Posterior vena cava (tissue), 2 donors: ENCODE results near the gene PPP2R5C. TPM values are rescaled to one million over a fixed set of nuclear protein-coding genes. Genes with fewer than 3 reads are reported as not detected.

Source experiments
- DNase-seq: peaks from one replicate; pipeline ENCODE4 v3.0.0-alpha.2; 2020; ENCODE audit warnings: low spot score
- intact Hi-C, 2 donors: fragments of 100-400 bp; cut with DNase I; formaldehyde crosslinking; loops; one replicate each; pipeline versions ENCODE4 v1.14.1 to v1.14.2; 2022 to 2023
- total RNA-seq, 2 donors: library from RNA; stranded (reverse); fragmentation: NEBNext Ultra II Directional; extraction: Animal tissue kit (Norgen Biotek cat#: 25700); gene quantifications; one replicate each; pipeline ENCODE4 v1.2.1, GENCODE V29; 2021
- donor health status: DM: yes; HTN: yes; CAD: no.
- donor health status: DM: yes; HTN: yes; CAD: no.

Gene PPP2R5C
- total RNA-seq, 2 donors from 2014 or later = 132 to 135 TPM

- peak; percentile 100 for DNase-seq
- intact Hi-C loops = no loop called here
Observed at GRCh38 chr14:101947904-101948665, 186.6 kb downstream of the PPP2R5C start.

- peak; percentile 83 for DNase-seq
- intact Hi-C loops = no loop called here
Observed at GRCh38 chr14:101948666-101949216, 187.2 kb downstream of the PPP2R5C start.

- no peak for DNase-seq
- intact Hi-C loops = loop anchor here in 1 of 2 donors (10.0 kb wide), 1 partner anchor 145 kb away; no protein-coding TSS in a partner anchor
Observed at GRCh38 chr14:101950100-101950499, 188.6 kb downstream of the PPP2R5C start.

GRCh38 chr14:101950516-101951215, 189.2 kb downstream of the PPP2R5C start:
- intact Hi-C loops = loop anchor here in 1 of 2 donors (10.0 kb wide), 1 partner anchor 144 kb away; no protein-coding TSS in a partner anchor
- peak; percentile 45 for DNase-seq

- intact Hi-C loops = loop anchor here in 1 of 2 donors (10.0 kb wide), 1 partner anchor 142 kb away; no protein-coding TSS in a partner anchor
- DNase-seq = peak; percentile 56
Observed at GRCh38 chr14:101953151-101953550, 191.6 kb downstream of the PPP2R5C start.

- intact Hi-C loops = loop anchor here in 1 of 2 donors (10.0 kb wide), 1 partner anchor 140 kb away; no protein-coding TSS in a partner anchor
- DNase-seq = peak; percentile 55
Observed at GRCh38 chr14:101954501-101954900, 193.0 kb downstream of the PPP2R5C start.

- intact Hi-C loops = loop anchor here in 1 of 2 donors (10.0 kb wide), 1 partner anchor 139 kb away; no protein-coding TSS in a partner anchor
- DNase-seq = peak; percentile 73
Observed at GRCh38 chr14:101955695-101956161, 194.2 kb downstream of the PPP2R5C start.

GRCh38 chr14:101956179-101956885, 194.8 kb downstream of the PPP2R5C start:
- DNase-seq = peak; percentile 55

GRCh38 chr14:101957406-101958234, 196.1 kb downstream of the PPP2R5C start:
- peak; percentile 51 for DNase-seq
- intact Hi-C loops = loop anchor here in 1 of 2 donors (10.0 kb wide), 1 partner anchor 137 kb away; no protein-coding TSS in a partner anchor

More at GRCh38 chr14:101956179-101956885, 194.8 kb downstream of the PPP2R5C start:
- intact Hi-C loops = loop anchor here in 1 of 2 donors (10.0 kb wide), 1 partner anchor 138 kb away; no protein-coding TSS in a partner anchor

GRCh38 chr14:101958418-101959180, 197.1 kb downstream of the PPP2R5C start:
- DNase-seq = peak; percentile 84
- intact Hi-C loops = loop anchor here in 1 of 2 donors (10.0 kb wide), 1 partner anchor 136 kb away; no protein-coding TSS in a partner anchor

- no peak for DNase-seq
Observed at GRCh38 chr14:101959277-101959676, 197.8 kb downstream of the PPP2R5C start.

GRCh38 chr14:101960225-101960624, 198.7 kb downstream of the PPP2R5C start:
- DNase-seq = no peak

More at GRCh38 chr14:101959277-101959676, 197.8 kb downstream of the PPP2R5C start:
- intact Hi-C loops = loop anchor here in 1 of 2 donors (10.0 kb wide), 1 partner anchor 136 kb away; no protein-coding TSS in a partner anchor

GRCh38 chr14:101961011-101961721, 199.7 kb downstream of the PPP2R5C start:
- intact Hi-C loops = loop anchor here in 1 of 2 donors (10.0 kb wide), 1 partner anchor 134 kb away; no protein-coding TSS in a partner anchor
- DNase-seq = peak; percentile 92

More at GRCh38 chr14:101960225-101960624, 198.7 kb downstream of the PPP2R5C start:
- intact Hi-C loops = loop anchor here in 1 of 2 donors (10.0 kb wide), 1 partner anchor 135 kb away; no protein-coding TSS in a partner anchor

- DNase-seq = peak; percentile 76
- intact Hi-C loops = loop anchor here in 1 of 2 donors (10.0 kb wide), 1 partner anchor 133 kb away; no protein-coding TSS in a partner anchor
Observed at GRCh38 chr14:101961746-101962502, 200.4 kb downstream of the PPP2R5C start.

GRCh38 chr14:101962503-101962874, 201.0 kb downstream of the PPP2R5C start:
- intact Hi-C loops = loop anchor here in 1 of 2 donors (10.0 kb wide), 1 partner anchor 132 kb away; no protein-coding TSS in a partner anchor
- DNase-seq = peak; percentile 70
